Measurements from ENCODE around the gene THEM4.
A peak's percentile ranks its signal among the peaks of the same experiment; 100 is the strongest.

Gene THEM4

GRCh38 chr1:151909167-151910149, at the start of gene THEM4:
TSS of gene THEM4 (minus strand) at chr1:151909511. CDS start at chr1:151909458, 53 bp downstream.
- peak; percentile 97 to 98 for DNase-seq (ENCODE audit: low read depth in 2 of 2)

DNA sequence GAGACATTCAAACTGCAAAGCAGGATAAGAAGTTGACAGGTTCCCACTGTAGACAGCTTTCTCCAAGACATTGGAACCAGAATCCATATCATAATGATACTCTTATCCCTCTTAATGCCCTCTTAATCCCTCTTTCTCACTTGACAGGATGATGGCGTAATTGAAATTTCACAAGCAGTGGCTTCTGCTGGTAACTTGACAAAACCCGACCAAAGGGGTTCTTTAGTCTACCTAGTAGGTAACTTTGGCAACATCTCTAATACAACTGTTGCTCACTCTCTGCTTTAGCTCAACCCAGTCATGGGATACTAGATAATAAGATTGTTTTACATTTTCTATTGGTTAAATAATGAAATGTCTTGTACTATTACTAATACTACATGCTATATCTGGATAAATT, 49.6 kb upstream of the THEM4 start:
- no peak for DNase-seq (ENCODE audit: low read depth in 2 of 2)

DNA sequence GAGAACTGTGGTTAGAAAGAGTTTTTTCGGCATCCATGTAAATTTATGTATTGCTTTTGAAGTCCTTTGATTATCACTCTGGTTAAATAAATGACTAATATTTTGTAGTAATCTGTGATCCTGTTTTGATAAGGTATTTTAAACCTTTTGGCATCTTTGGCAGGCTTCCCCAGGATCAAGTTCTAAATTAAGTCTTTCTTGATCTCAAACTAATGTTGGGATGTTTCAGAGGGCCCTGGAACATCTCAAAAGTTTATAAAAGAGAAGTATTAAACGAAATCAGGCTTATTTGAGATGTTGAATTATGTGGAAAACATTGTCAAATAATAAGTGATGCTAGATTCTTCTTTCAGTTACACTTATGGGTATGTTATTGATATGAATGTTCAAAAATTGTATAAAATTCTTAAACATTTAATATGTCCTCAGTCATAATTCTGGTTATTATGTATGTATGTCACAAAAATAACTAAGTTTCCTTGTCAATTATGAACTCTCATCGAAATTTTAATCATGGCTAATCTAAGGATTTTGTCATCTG, 47.7 kb upstream of the THEM4 start:
- no peak for DNase-seq (ENCODE audit: low read depth in 2 of 2)

GRCh38 chr1:151953409-151954094, 44.2 kb upstream of the THEM4 start:
- DNase-seq (ENCODE audit: low read depth in 2 of 2) = no peak

DNA sequence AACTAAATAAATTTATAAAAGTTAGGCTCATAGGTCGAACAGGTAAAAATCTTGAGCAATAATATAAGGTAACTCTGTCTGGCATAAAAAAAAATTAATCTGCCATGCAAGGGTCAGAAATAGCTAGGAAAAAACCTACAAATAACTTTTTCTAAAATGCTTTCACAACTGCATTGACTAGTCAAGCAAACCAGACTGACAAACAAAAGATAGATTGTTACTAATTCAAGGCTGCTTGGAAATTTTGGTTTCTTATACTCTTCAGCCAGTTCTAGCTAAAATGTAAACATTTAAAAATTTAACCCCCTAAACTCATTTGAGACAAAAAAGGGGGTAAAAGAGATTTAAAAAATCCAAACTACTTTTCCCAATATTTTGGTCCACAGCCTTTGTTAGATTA, 43.5 kb upstream of the THEM4 start:
- no peak for DNase-seq (ENCODE audit: low read depth in 2 of 2)

- DNase-seq (ENCODE audit: low read depth in 2 of 2) = no peak
These were observed 40.3 kb upstream of the THEM4 start for GRCh38 chr1:151949371-151950193.

- no peak for DNase-seq (ENCODE audit: low read depth in 2 of 2)
These were observed 39.2 kb upstream of the THEM4 start for GRCh38 chr1:151948506-151948905.

GRCh38 chr1:151947140-151947539, 37.8 kb upstream of the THEM4 start:
- no peak for DNase-seq (ENCODE audit: low read depth in 2 of 2)

DNA sequence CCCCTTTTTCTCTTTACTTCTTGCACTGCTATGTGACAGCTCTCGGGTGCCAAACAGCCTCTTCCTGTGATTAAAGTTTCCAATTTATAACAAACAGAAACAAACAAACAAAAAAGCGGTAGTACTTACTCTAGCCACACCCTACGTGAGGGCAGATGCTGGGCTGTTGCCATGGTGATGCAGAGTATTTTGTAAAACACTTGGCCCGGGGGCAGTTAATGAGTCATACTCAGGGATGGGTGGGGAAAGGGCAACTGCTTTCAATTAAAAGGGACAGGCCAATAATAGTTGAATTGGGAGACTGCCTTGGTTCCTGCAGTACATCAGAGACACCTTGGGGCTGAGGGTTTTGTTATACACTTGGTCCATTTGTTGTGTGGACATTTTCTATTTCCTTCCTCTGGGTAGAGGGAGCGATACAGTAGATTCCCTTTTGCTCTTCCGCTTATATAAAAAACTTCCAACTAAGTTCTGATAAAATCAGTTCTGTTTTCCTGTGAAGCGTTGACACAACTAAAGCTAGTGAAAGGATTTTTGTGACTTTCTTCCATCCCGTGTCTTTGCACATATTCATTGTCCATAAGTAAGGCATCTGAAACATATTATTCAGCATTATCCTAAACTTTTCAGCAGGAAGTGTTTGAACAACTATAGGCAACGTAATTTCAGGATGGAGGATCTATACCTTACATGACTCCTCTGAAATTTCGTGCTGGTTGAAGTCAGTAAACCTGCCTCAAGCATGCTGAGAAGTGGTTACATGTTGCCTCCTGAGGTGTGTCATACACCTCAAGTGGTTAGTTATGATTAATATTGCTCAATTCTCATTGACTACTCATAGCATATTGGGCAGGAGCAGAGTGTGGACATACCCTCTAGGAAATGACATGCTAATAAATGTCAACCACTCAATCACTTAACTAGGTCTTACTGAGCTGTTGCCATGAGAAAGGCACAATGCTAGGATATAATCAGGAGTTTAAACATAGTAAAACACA, 36.7 kb upstream of the THEM4 start:
- peak; percentile 37 to 69 for DNase-seq (ENCODE audit: low read depth in 2 of 2)

DNA sequence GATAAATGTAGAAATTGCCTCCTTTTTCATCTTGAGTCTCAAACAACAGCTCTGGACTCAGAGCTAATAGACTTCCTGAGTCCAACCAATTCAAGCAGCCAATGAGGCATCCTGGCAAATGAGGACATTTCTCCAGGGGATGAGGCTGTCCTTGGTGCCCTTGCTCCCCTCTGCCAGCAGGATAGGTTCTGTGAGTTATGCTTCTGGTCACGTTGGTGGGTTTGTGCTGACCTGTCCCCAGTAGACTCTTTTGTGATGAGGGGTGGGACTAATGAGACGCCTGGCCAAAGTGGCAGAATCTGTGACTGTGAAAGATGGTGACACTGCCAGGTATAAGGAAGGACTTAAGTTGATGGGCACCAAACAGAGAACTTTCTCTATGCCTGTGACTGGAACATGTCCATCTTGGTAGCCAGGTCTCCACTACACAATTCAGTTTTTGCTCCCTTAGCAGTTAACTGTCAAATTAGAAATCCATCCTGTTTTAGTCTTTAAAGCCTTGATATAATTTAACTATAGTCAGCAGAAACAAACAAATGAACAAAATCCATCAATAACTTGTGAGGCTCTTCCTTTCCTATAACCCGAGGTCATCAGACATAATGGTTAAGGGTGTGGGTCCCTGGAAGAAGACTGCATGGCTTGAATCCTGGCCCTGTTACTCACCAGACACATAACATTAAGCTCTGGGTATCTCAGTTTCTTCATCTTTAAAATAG, 35.7 kb upstream of the THEM4 start:
- no peak for DNase-seq (ENCODE audit: low read depth in 2 of 2)

GRCh38 chr1:151944126-151944856, 35.0 kb upstream of the THEM4 start:
- DNase-seq (ENCODE audit: low read depth in 2 of 2) = no peak

- no peak for DNase-seq (ENCODE audit: low read depth in 2 of 2)
These were observed 34.3 kb upstream of the THEM4 start for GRCh38 chr1:151943591-151943990.

- no peak for DNase-seq (ENCODE audit: low read depth in 2 of 2)
These were observed 33.6 kb upstream of the THEM4 start for GRCh38 chr1:151942882-151943281.

- no peak for DNase-seq (ENCODE audit: low read depth in 2 of 2)
These were observed 31.2 kb upstream of the THEM4 start for GRCh38 chr1:151940541-151940940.

DNA sequence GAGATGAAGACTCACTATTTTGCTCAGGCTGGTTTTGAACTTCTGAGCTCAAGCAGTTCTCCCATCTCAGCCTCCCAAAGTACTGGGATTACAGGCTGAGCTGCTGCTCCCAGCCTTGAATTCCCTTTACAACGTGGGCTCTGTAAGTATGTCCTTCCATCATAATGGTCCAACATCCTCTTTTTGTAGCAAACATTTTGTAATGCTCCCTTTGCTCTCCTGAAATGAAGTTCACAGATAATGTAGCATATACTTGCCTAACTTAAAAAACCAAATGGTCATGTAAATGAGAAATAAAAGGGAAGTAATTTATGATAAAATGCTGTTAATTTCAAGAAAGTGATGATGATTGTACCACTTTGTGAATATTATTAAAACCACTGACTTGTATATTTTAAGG, 30.5 kb upstream of the THEM4 start:
- DNase-seq (ENCODE audit: low read depth in 2 of 2) = no peak

DNA sequence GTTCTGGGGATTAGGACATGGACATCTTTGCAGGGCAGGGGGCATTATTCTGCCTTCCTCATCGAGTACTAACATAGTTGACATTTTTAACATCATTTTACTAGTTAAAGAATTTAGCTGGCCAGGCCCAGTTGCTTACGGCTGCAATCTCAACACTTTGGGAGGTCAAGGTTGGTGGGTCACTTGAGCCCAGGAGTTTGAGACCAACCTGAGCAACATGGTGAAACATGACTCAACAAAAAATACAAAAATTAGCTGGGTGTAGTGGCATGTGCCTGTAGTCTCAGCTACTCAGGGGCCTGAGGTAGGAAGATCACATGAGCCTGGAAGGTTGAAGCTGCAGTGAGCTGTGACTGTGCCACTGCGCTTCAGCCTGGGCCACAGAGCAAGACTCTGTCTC, 29.8 kb upstream of the THEM4 start:
- no peak for DNase-seq (ENCODE audit: low read depth in 2 of 2)

DNA sequence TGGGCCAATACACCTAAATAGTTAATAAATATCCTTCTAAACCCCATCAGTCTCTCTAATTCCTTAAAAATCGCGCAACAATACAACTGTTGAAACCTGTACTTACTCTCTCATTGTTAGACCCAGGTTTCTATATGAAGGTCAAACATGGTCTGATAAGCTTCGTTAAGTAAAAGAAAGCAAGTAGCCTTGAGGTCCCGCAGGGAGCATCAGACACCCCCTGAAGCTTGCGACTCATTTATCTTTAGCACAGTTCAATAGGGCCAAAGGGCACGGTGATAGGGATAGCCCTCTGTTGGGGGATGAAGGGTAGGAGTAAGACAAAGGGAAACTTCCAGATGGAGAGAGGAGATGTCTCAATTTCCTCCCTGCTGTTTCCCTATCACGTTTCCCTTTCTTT, 27.3 kb upstream of the THEM4 start:
- no peak for DNase-seq (ENCODE audit: low read depth in 2 of 2)

DNA sequence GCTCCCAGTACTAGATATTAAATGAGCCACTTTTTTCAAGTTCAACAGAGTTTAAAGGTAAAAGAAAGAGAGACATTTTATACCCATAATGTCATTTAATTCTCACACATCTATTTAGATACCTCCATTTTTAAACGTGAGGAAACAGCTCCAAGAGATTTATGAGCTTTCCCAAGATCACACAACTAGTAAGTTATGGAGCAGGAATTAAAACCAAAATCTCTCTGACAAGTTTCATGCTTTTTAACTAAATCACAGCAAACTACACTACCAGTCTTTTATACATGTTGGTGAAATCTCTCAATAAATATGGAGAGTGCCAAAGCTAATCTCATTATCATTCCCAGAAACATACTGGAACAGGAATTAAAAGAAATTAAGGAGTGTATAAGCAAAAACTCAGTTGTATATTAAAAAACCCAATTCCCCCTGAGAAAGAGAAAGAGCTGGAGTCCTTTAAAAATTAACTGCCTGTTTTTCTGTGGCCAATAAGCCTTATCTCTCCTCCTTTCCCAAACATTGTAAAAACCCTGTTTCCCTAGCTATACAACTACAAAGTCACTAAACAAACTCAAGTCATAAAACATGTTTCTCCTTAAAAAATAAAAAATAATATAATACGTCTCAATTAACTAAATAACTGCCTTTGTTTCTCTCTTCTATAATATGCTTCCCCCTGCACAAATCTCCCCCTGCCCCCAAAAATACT, 26.7 kb upstream of the THEM4 start:
- no peak for DNase-seq (ENCODE audit: low read depth in 2 of 2)

DNA sequence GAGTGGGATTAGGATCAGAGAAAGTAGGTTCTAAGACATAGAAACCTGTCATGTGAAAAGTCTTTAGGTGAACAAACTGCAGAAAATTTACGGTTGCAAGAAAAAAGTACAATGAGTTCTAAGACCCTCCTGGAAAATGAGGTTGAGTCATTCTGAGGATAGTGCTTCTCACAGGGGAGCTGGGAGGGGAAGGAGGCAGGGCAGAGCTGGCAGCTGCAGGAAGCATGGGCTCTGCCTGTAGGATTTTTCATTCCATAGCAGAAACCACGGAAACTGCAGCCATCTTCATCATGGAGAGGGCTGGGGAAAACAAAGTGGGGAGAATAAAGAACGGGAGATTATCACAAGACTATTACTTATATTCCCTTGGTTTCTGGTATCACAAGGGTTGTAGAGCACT, 25.8 kb upstream of the THEM4 start:
- no peak for DNase-seq (ENCODE audit: low read depth in 2 of 2)

All from stimulated activated CD4-positive, alpha-beta T cell treated with anti-CD3 and anti-CD28 coated beads, Interleukin-4, amount 100 ng/mL, for 48 hours (primary cell).